Epithelial cell of esophagus (primary cell): ENCODE results near the gene MCM5.
"Not testable (repeated sequence)": the region's sequence is repeated elsewhere in the genome, so short reads cannot be mapped to it uniquely, and the experiment has no call there.

ENCODE experiments used
- DNase-seq: peaks from one replicate; pipeline ENCODE4 v3.0.0; 2010; ENCODE audit warnings: low read depth
- H3K4me3 ChIP-seq: 2 replicates; pipeline ENCODE4 v1.5.1; 2011; ENCODE audit warnings: mild to moderate bottlenecking, low read length, control low read depth
- CTCF ChIP-seq: IDR thresholded peaks from 2 replicates; pipeline ENCODE4 v1.5.1; 2011; ENCODE audit warnings: low read depth, mild to moderate bottlenecking, low read length, control low read depth, inconsistent platforms; ENCODE audit not compliant: insufficient read depth; ENCODE audit errors: missing control alignments

MCM5 gene

GRCh38 chr22:35357883-35358621 is 41.9 kb upstream of the MCM5 start:
- H3K4me3 ChIP-seq = no peak overlapping the region
- DNase-seq = peak; percentile 90
- TF ChIP-seq CTCF = no peak

- no peak for DNase-seq
- no peak for TF ChIP-seq CTCF
Measured at GRCh38 chr22:35359380-35360065, 40.4 kb upstream of the MCM5 start.

GRCh38 chr22:35361001-35361558 is 38.9 kb upstream of the MCM5 start:
- no peak for TF ChIP-seq CTCF
- DNase-seq = no peak
- H3K4me3 ChIP-seq = no peak overlapping the region

More at GRCh38 chr22:35359380-35360065, 40.4 kb upstream of the MCM5 start:
- no peak overlapping the region for H3K4me3 ChIP-seq

- DNase-seq = no peak
- no peak overlapping the region for H3K4me3 ChIP-seq
- TF ChIP-seq CTCF = no peak
Measured at GRCh38 chr22:35363566-35364086, 36.3 kb upstream of the MCM5 start.

- not testable (repeated sequence) for H3K4me3 ChIP-seq
- DNase-seq = peak; percentile 69
Measured at GRCh38 chr22:35364230-35364629, 35.7 kb upstream of the MCM5 start.

GRCh38 chr22:35367331-35367886 is 32.5 kb upstream of the MCM5 start:
- TF ChIP-seq CTCF = no peak
- no peak overlapping the region for H3K4me3 ChIP-seq
- DNase-seq = no peak

GRCh38 chr22:35368386-35368785 is 31.6 kb upstream of the MCM5 start:
- no peak for TF ChIP-seq CTCF
- DNase-seq = no peak
- no peak overlapping the region for H3K4me3 ChIP-seq
